ENCODE measurements around the gene SIRT2.
A peak's percentile ranks its signal among the peaks of the same experiment; 100 is the strongest.

SIRT2 gene

GRCh38 chr19:38904581-38905539, 5.4 kb upstream of the SIRT2 start:
- TF ChIP-seq CTCF (IDR thresholded peaks at IDR 0.05; ENCODE audit: borderline replicate concordance, insufficient read depth, low read depth, low read length): no peak
- H3K4me3 ChIP-seq (ENCODE audit: low read depth, low read length): no peak overlapping the region

- no peak for TF ChIP-seq CTCF (IDR thresholded peaks at IDR 0.05; ENCODE audit: borderline replicate concordance, insufficient read depth, low read depth, low read length)
- no peak overlapping the region for H3K4me3 ChIP-seq (ENCODE audit: low read depth, low read length)
These were observed 2.3 kb upstream of the SIRT2 start for GRCh38 chr19:38901683-38902082.

- TF ChIP-seq CTCF (IDR thresholded peaks at IDR 0.05; ENCODE audit: borderline replicate concordance, insufficient read depth, low read depth, low read length): no peak
- peak overlapping the region; percentile 85 for H3K4me3 ChIP-seq (ENCODE audit: low read depth, low read length)
These were observed 1.3 kb upstream of the SIRT2 start for GRCh38 chr19:38900743-38901190.

- H3K4me3 ChIP-seq (ENCODE audit: low read depth, low read length): peak overlapping the region; percentile 85
- TF ChIP-seq CTCF (IDR thresholded peaks at IDR 0.05; ENCODE audit: borderline replicate concordance, insufficient read depth, low read depth, low read length): no peak
These were observed 798 bp upstream of the SIRT2 start for GRCh38 chr19:38900202-38900629.

- TF ChIP-seq CTCF (IDR thresholded peaks at IDR 0.05; ENCODE audit: borderline replicate concordance, insufficient read depth, low read depth, low read length): no peak
- peak overlapping the region; percentile 78 for H3K4me3 ChIP-seq (ENCODE audit: low read depth, low read length)
These were observed 501 bp downstream of the SIRT2 start for GRCh38 chr19:38898788-38899446.

GRCh38 chr19:38894968-38895367, 4.5 kb downstream of the SIRT2 start:
- no peak for TF ChIP-seq CTCF (IDR thresholded peaks at IDR 0.05; ENCODE audit: borderline replicate concordance, insufficient read depth, low read depth, low read length)
- no peak overlapping the region for H3K4me3 ChIP-seq (ENCODE audit: low read depth, low read length)

Measured in GM12875 (cell line).